ENCODE measurements around the gene CEP128.

CEP128 gene

DNA sequence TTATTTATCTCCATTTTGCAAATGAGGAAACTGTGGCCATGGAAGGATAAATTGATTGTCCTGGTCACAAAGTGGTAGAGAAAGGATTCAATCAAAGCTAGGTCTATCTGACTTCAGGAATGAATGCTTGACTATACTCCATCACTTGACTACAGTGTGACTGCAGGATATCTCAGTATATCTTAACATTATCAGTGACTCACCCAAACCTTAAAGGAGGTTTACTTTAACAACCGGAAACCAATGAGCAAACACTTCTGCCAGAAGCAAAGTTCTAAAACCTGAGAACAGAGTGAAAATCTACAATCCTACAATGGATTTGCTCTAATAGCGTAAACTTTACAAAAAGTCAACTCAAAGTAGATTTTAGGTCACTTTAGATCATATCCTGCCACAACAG, 277.0 kb downstream of the CEP128 start:
- DNase-seq (ENCODE audit: low read depth in 2 of 2) = no peak

DNA sequence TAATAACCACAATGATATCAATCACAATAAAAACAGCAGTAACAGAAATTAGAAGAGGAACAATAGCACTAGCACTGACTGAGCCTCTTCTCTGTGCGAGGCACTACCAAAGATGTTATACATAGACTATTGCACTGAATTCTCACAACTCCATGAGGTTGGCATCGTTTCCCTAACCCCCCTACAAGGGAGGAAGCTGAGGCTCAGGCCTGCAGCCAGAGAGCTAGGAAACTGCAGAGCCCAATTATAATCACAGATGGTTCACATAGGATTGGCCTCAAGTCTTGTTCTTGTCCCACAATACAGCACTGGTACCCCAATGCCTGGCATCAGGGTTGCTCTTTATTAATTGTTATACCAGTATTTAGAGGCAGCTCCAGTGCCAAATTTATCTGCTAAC, 278.0 kb downstream of the CEP128 start:
- DNase-seq (ENCODE audit: low read depth in 2 of 2) = no peak

DNA sequence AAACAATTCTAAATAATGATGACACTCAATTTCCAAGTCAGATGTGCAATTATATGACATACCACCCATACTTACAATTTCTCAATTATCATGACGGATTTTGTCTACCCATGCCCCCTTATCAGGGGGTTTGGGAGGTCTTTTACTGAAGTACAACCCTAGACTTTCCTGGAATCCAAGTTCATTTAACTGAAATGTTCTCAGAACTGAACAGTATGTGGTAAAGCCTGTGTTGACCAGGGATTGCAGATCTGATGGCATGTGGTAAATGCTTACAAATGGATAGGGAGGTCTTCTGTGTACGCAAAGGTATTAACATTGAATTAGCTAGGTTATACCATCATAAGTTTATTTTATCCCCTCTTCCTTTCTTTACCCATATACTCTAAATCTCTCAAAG, 281.8 kb downstream of the CEP128 start:
- no peak for DNase-seq (ENCODE audit: low read depth in 2 of 2)

DNA sequence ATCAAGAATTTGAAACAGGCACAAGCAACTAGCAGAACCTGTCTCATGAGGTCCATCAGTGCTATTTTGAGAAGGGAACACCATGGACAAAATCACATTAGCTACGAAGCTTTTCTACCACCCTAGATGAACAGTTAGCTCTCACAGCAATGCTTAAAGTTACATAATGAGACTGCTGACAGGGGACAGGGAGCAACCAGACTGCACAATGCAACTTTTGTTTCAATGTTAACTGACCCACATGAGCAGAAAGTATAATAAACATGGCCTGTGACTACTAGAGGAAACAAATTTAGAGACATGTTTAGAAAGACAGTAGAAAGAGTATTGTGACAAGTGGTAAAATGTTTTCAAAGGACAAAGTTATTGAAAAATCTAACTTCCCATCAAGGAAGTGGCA, 282.8 kb downstream of the CEP128 start:
- no peak for DNase-seq (ENCODE audit: low read depth in 2 of 2)

DNA sequence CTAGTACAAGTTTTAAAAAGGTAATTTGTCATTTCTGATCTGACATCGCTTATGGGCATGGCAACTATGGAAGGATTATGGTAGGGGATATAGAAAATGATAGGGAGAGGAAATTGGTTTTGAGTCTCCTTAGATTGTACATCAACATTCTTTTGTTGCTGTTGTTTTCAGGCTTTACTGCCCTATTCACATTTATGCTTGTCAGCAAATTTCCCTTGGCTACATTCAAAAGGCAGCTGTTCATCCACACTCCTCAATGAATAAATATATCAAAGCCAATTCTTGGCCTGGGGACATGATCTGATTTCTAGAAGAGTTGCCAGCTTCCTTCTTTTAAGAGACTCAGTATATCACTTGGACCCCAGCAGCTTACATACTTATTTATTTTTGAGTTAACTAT, 283.4 kb downstream of the CEP128 start:
- DNase-seq (ENCODE audit: low read depth in 2 of 2) = no peak

DNA sequence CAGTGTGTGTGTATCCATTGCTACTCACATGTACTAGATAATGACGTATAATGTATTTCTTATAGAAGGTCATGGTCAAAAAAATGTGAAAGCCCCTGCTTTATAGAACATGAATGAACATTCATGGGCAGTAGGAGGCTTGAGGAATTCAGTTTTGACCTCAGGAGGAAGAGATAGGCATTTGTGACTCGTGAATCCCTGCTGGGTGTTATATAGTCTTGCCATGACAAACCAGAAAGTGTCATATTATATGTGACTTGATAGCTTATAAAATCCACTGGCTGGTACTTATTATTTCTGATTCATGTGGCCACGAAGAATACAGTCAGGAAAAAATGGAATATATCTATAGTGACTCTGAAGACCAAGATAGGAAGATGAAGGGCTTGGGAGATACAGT, 287.6 kb downstream of the CEP128 start:
- no peak for DNase-seq (ENCODE audit: low read depth in 2 of 2)

DNA sequence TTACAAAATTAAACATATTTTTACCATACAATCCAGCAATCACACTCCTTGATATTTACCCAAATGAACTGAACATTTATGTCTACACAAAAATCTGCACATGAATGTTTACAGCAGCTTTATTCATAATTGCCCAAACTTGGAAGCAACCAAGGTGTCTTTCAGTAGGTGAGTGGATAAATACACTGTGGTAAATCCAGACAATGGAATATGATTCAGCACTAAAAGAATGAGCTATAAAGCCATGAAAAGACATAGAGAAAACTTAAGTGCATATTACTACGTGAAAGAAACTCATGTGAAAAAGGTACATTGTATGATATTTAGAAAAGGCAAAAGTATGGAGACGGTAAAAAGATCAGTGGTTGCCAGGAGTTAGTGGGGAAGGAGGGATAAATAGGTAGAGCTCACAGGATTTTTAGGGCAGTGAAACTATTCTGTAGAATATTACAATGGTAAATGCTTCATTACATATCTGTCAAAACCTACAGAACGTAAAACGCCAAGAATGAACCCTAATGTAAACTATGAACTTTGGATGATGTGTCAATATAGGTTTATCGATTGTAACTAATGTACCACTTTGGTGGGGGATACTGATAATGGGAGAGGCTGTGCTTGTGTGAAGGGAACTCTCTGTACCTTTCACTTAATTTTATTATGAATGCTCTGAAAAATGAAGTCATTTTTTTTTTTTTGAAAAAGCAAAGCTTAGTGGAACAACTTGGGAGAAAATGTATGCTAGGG, 295.7 kb downstream of the CEP128 start:
- no peak for DNase-seq (ENCODE audit: low read depth in 2 of 2)

DNA sequence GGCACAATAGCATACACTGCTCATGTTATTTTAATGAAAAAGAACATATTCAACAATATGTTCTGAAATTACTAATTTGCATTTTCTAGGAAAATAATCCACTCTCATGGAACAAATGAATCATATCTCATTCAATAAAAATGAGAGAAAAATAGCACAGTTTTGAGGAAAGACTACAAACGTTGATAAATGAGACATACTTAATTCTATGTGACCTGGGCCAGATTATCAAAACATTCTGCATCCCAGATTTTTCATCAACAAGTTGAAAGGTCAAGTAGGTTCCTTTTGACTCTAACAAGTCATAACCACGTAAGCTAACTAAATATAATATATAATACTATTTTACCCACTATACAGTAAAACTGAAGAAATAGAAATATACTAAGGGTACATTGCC, 296.7 kb downstream of the CEP128 start:
- no peak for DNase-seq (ENCODE audit: low read depth in 2 of 2)

DNA sequence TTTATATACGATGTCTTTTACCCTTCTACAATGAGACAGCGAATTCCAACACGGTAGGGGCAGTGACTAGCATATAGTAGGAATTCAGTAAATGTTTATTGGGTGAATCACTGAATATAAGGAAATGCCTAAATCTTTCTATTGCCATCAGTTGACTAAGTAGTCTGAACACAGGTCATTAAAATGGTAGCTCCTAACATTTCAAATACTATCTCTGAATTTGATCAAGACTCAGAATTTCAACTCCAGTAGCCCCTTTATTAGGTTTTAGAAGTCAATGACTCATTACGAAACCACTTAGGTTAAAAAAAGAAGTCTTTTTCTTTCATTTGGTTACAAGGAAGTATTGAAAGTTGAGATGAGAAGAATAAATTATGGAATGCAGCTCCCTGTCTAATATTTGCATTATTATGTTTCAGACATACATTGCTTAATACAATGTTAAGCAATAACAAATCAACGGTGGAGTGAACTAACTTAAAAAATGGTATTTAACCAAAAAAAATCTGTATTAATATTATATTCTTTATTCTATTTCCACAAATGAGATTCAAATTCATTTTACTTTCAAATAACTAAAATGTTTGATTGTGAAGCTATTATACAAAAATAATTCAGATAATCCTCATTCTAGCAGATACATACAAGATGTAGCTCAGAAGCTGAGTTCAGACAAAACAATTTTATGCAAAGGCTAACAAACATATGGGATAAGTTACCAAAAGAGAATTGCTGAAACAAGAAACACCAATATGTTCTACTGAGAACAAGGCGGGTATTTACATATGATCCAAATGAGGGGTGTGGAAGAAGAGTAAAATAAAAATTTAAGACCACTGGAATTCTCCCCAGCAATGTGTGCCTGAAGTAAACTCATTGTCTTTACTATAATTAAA, 302.7 kb downstream of the CEP128 start:
- DNase-seq (ENCODE audit: low read depth in 2 of 2) = no peak

DNA sequence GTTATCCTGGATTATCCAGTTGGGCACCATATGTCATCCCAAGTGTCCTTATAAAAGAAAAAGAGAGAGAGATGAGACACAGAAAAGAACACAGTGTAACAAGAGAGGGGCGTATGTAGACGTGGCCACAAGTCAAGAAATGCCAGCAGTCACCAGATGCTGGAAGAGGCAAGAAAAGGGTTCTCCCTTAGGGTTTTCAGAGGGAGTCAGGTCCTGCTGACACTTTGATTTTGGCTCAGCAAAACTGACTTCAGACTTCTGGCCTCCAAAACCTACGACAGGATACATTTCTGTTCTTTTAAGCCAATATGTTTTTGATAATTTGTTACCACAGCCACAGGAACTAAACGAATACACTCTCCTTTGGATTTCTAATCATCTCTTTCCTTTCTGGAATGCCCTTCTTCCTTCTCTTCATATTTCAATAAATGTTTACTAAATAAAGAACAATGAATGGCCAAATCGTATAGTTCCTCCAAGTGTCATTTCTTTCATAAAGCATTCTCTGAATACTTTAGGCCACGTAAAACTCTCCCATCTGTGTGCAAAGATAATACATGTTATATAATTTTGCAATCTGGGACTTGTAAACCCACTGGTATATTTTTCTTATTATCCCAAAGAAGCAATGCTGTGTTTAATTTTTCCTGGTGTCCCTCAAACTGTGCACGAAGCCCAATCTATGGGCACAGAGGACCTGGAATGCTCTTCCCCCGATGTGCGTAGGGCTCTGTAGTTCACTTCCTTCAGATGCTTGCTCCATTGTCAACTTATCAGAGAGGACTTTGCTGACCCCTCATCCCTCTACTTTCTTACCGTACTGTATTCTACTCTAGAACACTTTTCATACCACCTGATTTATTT, 303.6 kb downstream of the CEP128 start:
- no peak for DNase-seq (ENCODE audit: low read depth in 2 of 2)

DNA sequence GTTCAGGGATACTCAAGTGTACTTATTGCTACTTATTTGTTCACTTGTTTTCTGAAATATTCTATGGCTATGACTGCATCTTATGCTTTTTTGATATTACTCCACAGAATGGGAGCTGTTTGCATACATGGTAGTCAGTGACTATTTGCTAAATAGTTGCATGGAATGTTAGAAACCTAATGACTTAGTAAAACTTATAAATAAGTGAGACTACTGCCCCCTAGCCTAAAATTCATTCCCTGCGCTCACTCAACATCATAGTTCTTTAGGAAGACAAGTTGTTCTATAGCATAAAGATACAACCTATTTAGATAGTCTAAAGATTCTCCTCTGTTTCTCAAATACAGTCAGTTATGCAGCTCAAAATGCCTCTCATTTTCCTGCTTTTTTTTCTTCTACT, 305.5 kb downstream of the CEP128 start:
- DNase-seq (ENCODE audit: low read depth in 2 of 2) = no peak

DNA sequence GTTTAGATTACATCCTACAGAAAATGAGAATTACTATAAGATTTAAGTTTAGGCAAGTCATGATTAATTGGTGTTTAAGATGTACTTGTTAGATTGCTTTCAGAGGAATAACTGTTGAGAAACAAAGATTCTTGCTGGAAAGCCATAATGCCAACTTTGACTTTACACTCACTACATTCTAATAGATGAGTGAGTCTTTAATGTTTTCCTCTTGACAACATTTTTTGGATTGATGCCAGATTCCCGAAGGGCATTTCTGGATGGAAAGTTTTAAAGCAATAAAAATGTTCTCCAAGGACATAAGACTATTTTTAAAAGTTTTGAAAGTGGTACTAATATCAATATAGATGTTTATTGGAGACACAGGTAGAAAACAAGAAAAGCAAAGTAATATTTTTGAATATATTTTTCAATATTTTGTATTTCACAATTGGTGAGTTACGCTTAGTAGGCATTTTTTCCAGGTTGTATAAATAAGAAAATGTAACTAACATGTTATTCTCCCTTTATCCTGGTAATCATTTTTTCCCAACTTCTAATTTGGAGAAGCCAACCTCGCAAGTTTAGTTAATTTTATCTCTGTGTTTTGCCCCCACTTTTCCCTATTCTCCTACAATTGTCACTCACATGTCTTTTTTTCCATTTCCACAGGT, 307.3 kb downstream of the CEP128 start:
- no peak for DNase-seq (ENCODE audit: low read depth in 2 of 2)

DNA sequence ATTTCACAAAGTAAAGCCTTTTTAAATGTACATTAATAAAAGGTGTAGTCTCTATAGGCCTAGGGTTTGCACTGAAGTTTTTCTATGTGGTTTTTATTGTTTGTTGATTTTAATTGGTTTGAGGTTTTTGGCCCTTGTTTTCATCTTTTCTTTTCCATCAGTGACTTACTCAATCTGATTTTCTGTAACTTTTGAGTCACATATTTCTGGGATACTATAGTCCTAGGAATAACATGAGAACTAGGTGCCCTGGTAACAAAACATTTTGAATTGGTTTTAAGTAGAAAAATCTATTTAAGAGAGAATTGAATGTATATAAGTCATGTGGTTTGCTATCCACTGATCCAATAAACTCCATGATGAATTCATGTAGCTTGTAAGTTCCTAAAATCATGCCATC, 311.9 kb downstream of the CEP128 start:
- DNase-seq (ENCODE audit: low read depth in 2 of 2) = no peak

DNA sequence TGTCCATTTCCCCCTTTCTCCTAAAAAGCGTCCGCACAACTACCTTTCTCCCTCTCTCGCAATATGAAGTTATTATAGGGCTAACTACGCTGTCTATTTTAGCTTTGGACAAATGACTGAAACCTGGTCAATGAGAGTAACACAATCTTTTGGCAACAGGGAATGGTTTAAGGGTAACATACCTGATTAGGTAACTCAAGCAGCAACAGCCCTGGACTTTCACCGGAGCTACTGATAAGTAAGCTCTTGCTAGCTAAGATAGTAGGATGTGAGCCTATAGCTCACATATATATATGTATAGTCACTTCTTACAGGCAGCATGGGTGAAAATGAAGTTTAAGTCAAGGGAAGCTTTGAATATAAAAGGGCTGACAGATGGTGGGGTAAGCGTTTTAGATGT, 313.0 kb downstream of the CEP128 start:
- no peak for DNase-seq (ENCODE audit: low read depth in 2 of 2)

DNA sequence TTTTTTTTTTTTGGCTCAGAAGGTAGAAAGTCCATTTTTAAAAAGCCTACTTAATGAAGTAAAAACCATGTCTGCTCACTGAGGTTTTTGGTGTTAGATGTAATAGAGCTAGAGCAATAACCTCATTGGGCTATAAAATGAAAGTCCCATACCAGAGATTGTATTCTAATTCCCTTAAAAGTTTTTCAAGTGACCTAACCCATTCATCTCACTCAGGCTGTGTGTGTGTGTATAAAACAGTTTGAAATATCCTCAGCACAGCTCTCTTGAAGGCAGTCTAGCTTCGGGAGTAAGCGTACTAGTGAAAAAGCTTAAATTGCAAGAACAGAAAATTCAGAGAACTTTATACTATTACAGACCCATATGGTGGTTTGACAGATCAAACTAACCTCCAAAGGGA, 313.8 kb downstream of the CEP128 start:
- no peak for DNase-seq (ENCODE audit: low read depth in 2 of 2)

DNA sequence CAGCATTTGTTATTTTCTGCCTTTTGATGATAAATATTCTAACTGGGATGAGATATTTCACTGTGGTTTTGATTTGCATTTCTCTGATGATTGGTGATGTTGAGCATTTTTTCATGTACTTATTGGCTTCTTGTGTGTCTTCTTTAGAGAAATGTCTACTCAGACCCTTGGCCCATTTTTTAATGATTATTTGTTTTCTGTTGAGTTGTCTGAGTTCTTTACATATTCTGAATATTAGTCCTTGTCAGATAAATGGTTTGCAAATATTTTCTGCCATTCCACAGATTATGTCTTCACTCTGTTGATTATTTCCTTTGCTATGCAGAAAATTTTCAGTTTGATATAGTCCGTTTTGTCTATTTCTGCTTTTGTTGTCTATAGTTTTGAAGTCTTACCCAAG, 317.0 kb downstream of the CEP128 start:
- DNase-seq (ENCODE audit: low read depth in 2 of 2) = no peak

DNA sequence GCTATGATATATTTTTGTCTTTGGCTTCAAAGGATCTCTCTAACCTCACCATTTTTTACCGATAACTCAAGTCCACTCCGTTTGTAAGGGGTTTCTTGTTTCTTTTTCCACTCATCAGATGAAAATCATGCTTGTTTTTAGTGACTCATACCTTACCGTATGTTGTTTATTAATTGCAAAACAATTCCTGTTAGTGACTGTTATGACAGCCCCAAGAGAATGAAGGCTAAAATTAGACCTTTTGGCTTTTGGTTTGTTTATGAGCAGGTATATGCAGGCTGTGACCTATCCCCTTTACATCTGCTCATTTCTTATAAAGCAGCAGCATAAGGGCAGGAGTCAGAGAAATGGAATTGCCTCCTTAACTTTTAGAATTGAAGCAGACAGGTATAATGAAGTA, 319.8 kb downstream of the CEP128 start:
- DNase-seq (ENCODE audit: low read depth in 2 of 2) = no peak

DNA sequence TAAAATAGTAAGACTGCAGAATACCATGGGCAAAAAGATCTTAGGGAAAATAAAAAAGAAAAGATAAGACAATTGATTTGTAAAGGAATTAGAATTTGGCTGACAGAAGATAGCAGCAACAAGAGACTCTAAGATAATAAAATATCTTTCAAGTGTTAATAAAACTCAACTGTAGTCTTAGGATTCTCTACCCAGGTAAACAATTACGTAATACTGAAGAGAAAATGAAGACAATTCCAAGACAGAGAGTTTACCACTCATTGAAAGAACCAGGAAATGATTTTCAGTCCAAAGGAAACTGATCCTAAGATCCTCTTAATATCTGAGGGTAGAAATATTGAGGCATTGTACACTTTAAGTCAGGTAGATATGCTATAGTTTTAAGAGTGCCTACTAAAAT, 321.1 kb downstream of the CEP128 start:
- no peak for DNase-seq (ENCODE audit: low read depth in 2 of 2)

DNA sequence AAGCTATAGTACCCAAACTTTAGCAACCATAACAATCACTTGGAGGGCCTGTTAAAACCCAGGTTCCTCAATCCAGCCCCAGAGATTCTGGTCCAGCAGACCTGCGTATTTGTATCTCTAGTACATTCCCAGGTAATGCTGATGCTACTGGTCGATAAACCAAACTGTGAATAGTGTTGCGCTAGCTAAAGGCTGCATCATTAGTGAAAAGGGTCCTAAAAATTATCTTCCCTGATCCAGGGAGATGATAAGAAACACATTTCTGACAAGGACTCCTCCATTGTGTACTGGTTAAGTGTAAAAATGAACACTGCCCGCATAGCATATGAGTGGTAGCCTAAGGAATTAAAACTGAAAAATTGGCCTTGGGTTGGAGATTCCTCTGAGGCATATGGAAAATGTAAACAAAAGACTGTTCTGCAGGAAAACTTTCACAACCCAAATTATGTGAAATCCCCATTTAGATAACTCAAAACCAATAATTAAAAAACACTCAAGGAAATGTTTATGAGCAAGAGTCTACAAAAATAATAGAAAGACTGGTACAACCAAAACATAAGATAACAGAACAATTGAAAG, 322.7 kb downstream of the CEP128 start:
- DNase-seq (ENCODE audit: low read depth in 2 of 2) = no peak

DNA sequence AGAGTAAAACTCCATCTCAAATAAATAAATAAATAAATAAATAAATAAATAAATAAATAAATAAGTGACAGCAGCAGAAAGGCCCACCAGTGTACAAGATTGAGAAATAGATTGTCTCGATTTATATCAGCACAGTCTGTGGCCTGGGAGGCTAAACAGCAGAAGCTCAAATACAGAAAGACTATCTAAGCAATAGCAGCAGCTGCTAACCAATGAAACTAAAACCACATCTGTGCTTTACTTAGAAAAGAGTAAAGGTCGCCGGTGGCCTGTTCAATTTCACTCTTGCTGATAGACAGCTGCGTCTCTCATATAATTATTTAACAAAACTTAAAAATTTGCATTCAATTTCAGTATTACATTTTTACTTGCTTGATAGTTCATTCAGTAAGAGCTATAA, 325.7 kb downstream of the CEP128 start:
- DNase-seq (ENCODE audit: low read depth in 2 of 2) = no peak

DNA sequence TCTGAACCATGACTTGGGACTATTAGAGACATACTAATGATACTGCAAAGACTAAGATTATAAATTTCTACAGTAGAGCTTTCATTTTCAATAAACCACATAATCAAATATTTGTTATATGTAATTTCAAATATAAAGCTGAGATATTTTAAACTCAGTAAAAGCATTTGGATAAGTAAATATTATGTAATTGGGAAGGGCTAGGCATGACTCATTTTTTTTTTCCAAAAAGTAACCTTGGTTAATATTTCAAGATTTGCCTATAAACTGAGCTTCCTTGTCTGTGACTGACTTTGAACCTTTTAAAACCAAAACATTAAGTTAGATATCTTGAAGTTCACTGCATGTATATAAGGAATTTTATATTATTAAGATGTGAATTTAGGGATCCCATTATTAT, 332.5 kb downstream of the CEP128 start:
- no peak for DNase-seq (ENCODE audit: low read depth in 2 of 2)
